H1 (cell line): Measurements from ENCODE around the gene HOXB8. TPM values are rescaled to one million over a fixed set of nuclear protein-coding genes. Genes with fewer than 3 reads are reported as not detected.
A peak's percentile ranks its signal among the peaks of the same experiment; 100 is the strongest.

Experiments used
- CTCF ChIA-PET: fragments of 300-600 bp; sonication (Branson Sonifier 250); formaldehyde crosslinking; loops from one replicate; lab custom pipeline; 2021; ENCODE audit not compliant: partially characterized antibody; lab: Charles Lee
- POLR2A ChIA-PET: fragments of 300-600 bp; sonication (Branson Sonifier 250); formaldehyde crosslinking; loops from one replicate; lab custom pipeline; 2021; ENCODE audit warnings: inconsistent platforms; ENCODE audit not compliant: partially characterized antibody; lab: Charles Lee
- DNase-seq, 2 experiments: peaks; one replicate each; pipeline versions ENCODE4 v3.0.0 to v3.0.0-alpha.2; 2010 to 2022; ENCODE audit warnings: low spot score in 2 of 2, low read depth in 1 of 2, mixed read lengths in 1 of 2
- FAIRE-seq: peaks from 2 replicates; lab custom pipeline; 2011; peaks lifted over from hg19 to GRCh38; lab: Jason Lieb, UNC
- H2AFZ ChIP-seq: 2 replicates; pipeline ENCODE4 v1.8.1; 2012; ENCODE audit warnings: low read length, inconsistent platforms
- H2AK5ac ChIP-seq: 2 replicates; pipeline ENCODE4 v1.6.1; 2013; ENCODE audit warnings: low read depth, low read length
- H2BK120ac ChIP-seq: replicated peaks from 2 replicates; pipeline ENCODE3; 2013; ENCODE audit warnings: low read depth, low read length, inconsistent platforms
- H2BK12ac ChIP-seq: 2 replicates; pipeline ENCODE4 v1.6.1; 2013; ENCODE audit warnings: low read depth, low read length
- H2BK15ac ChIP-seq: 2 replicates; pipeline ENCODE4 v1.6.1; 2013; ENCODE audit warnings: low read length
- H2BK20ac ChIP-seq: 2 replicates; pipeline ENCODE4 v1.6.1; 2013; ENCODE audit warnings: low read length
- H2BK5ac ChIP-seq: 2 replicates; pipeline ENCODE4 v1.6.1; 2013; ENCODE audit warnings: low read depth, low read length
- H3K14ac ChIP-seq: 2 replicates; pipeline ENCODE4 v1.6.1; 2013; ENCODE audit warnings: inconsistent platforms; ENCODE audit not compliant: insufficient read length
- H3K18ac ChIP-seq: 2 replicates; pipeline ENCODE4 v1.6.1; 2013; ENCODE audit warnings: low read length; ENCODE audit errors: extremely low read depth
- H3K23ac ChIP-seq: 2 replicates; pipeline ENCODE4 v1.6.1; 2013; ENCODE audit warnings: inconsistent platforms; ENCODE audit not compliant: insufficient read length
- H3K23me2 ChIP-seq: 2 replicates; pipeline ENCODE4 v1.6.1; 2013; ENCODE audit warnings: low read depth, low read length
- H3K27ac ChIP-seq: 2 replicates; pipeline ENCODE4 v1.6.1; 2011; ENCODE audit warnings: low read depth, low read length, inconsistent platforms
- H3K27me3 ChIP-seq, 4 experiments: replicated peaks in 1 of 4; 1 replicate in 1 of 4; 2 replicates in 3 of 4; pipeline versions ENCODE4 v1.6.1 to v1.8.1; 2011 to 2013; ENCODE audit warnings: low read length in 3 of 4, mild to moderate bottlenecking in 3 of 4, inconsistent platforms in 2 of 4, mixed read lengths in 2 of 4, moderate library complexity in 1 of 4; ENCODE audit not compliant: control insufficient read depth in 3 of 4, insufficient read depth in 3 of 4; ENCODE audit errors: extremely low read depth in 1 of 4
- H3K36me3 ChIP-seq, 4 experiments: 2 replicates each; pipeline versions ENCODE4 v1.6.1 to v1.8.1; 2011 to 2013; ENCODE audit warnings: mild to moderate bottlenecking in 4 of 4, low read length in 3 of 4, moderate library complexity in 2 of 4, control low read depth in 1 of 4, inconsistent platforms in 1 of 4; ENCODE audit not compliant: insufficient read depth in 4 of 4, control insufficient read depth in 2 of 4
- H3K4ac ChIP-seq: replicated peaks from 2 replicates; pipeline ENCODE3; 2013; ENCODE audit warnings: low read length, low read depth, mixed read lengths, inconsistent platforms; ENCODE audit not compliant: insufficient read length
- H3K4me1 ChIP-seq, 4 experiments: replicated peaks in 1 of 4; 1 replicate in 1 of 4; 2 replicates in 3 of 4; pipeline versions ENCODE4 v1.6.1 to v1.8.1; 2011 to 2013; ENCODE audit warnings: low read length in 3 of 4, inconsistent platforms in 2 of 4, mixed read lengths in 1 of 4; ENCODE audit not compliant: insufficient read depth in 4 of 4, control insufficient read depth in 3 of 4
- H3K4me2 ChIP-seq, 2 experiments: 2 replicates each; pipeline versions ENCODE4 v1.6.1 to v1.8.1; 2011 to 2013; ENCODE audit warnings: low read depth in 2 of 2, low read length in 2 of 2, control low read depth in 1 of 2, inconsistent platforms in 1 of 2, mild to moderate bottlenecking in 1 of 2; ENCODE audit not compliant: insufficient read depth in 1 of 2
- H3K4me3 ChIP-seq, 4 experiments: fragments of 200-600, 300-600 bp in 1 of 4; sonication (generic), shearing (Covaris generic), sonication (Bioruptor Twin) in 1 of 4; 2 replicates each; pipeline versions ENCODE4 v1.5.1 to v1.8.1; 2011 to 2016; ENCODE audit warnings: low read length in 4 of 4, low read depth in 3 of 4, control low read depth in 2 of 4, inconsistent platforms in 2 of 4, mild to moderate bottlenecking in 2 of 4, mixed read lengths in 1 of 4, moderate library complexity in 1 of 4; ENCODE audit not compliant: insufficient read depth in 2 of 4; ENCODE audit errors: extremely low read depth in 1 of 4
- H3K56ac ChIP-seq: replicated peaks from 2 replicates; pipeline ENCODE3; 2013; ENCODE audit warnings: low read depth, mild to moderate bottlenecking, mixed read lengths, low read length, inconsistent platforms; ENCODE audit not compliant: insufficient read length
- H3K79me1 ChIP-seq: 2 replicates; pipeline ENCODE4 v1.6.1; 2013; ENCODE audit warnings: low read depth, low read length, control low read depth
- H3K79me2 ChIP-seq, 2 experiments: 2 replicates each; pipeline versions ENCODE4 v1.6.1 to v1.8.1; 2012 to 2013; ENCODE audit warnings: low read length in 2 of 2, mild to moderate bottlenecking in 2 of 2, inconsistent platforms in 1 of 2; ENCODE audit not compliant: insufficient read depth in 2 of 2, control insufficient read depth in 1 of 2
- H3K9ac ChIP-seq, 4 experiments: replicated peaks in 1 of 4; 1 replicate in 1 of 4; 2 replicates in 3 of 4; pipeline versions ENCODE4 v1.6.1 to v1.8.1; 2011 to 2013; ENCODE audit warnings: low read depth in 3 of 4, low read length in 3 of 4, control low read depth in 2 of 4, mild to moderate bottlenecking in 2 of 4, moderate library complexity in 2 of 4, inconsistent platforms in 1 of 4; ENCODE audit errors: extremely low read depth in 1 of 4
- H3K9me3 ChIP-seq, 2 experiments: 2 replicates each; pipeline versions ENCODE4 v1.6.1 to v1.8.1; 2012 to 2013; ENCODE audit warnings: mild to moderate bottlenecking in 2 of 2, moderate library complexity in 2 of 2, control low read depth in 1 of 2, inconsistent platforms in 1 of 2, low read depth in 1 of 2, low read length in 1 of 2, mixed read lengths in 1 of 2; ENCODE audit not compliant: insufficient read depth in 2 of 2
- H4K20me1 ChIP-seq, 2 experiments: replicated peaks in 1 of 2; 2 replicates each; pipeline versions ENCODE3 to v1.8.1; 2011 to 2013; ENCODE audit warnings: inconsistent platforms in 2 of 2, low read length in 2 of 2, mild to moderate bottlenecking in 1 of 2; ENCODE audit not compliant: insufficient read depth in 2 of 2, control insufficient read depth in 1 of 2
- H4K5ac ChIP-seq: 2 replicates; pipeline ENCODE4 v1.6.1; 2013; ENCODE audit warnings: low read length, low read depth, mixed read lengths, inconsistent platforms; ENCODE audit not compliant: insufficient read length
- H4K8ac ChIP-seq: 2 replicates; pipeline ENCODE4 v1.8.0; 2013; ENCODE audit warnings: mild to moderate bottlenecking, moderate library complexity, low read length, inconsistent platforms; ENCODE audit not compliant: insufficient read depth; ENCODE audit errors: extremely low read depth
- H4K91ac ChIP-seq: replicated peaks from 2 replicates; pipeline ENCODE3; 2013; ENCODE audit warnings: low read length, mixed read lengths, inconsistent platforms; ENCODE audit not compliant: insufficient read length
- CHD2 ChIP-seq: IDR thresholded peaks from 2 replicates; pipeline ENCODE4 v1.6.1; 2012; ENCODE audit warnings: low read length, improper control_type of control experiment
- EZH2 ChIP-seq: fragments of 200-600 bp; sonication (generic); IDR thresholded peaks from 2 replicates; pipeline ENCODE4 v1.7.1; 2012; ENCODE audit warnings: low read depth, mild to moderate bottlenecking, moderate library complexity, low read length, inconsistent platforms; ENCODE audit not compliant: severe bottlenecking
- KDM1A ChIP-seq: fragments of 200-600, 300-600 bp; sonication (generic); IDR thresholded peaks from 2 replicates; pipeline ENCODE4 v1.7.1; 2016; ENCODE audit warnings: mild to moderate bottlenecking, low read length, borderline replicate concordance
- RNF2 ChIP-seq: fragments of 200-900, 300-1000 bp; sonication (generic); IDR thresholded peaks from 2 replicates; pipeline ENCODE4 v1.7.1; 2016; ENCODE audit warnings: borderline replicate concordance, low read depth, mild to moderate bottlenecking, antibody characterized with exemption, low read length; ENCODE audit not compliant: poor library complexity, severe bottlenecking; ENCODE audit errors: missing control alignments
- SRF ChIP-seq: IDR thresholded peaks from 2 replicates; pipeline ENCODE4 v1.6.1; 2011; ENCODE audit warnings: mild to moderate bottlenecking, low read depth, low read length, moderate library complexity
- TAF7 ChIP-seq: optimal IDR thresholded peaks from 2 replicates; pipeline ENCODE3; 2011; ENCODE audit warnings: low read depth, mild to moderate bottlenecking, inconsistent platforms, low read length, moderate library complexity, borderline replicate concordance
- TEAD4 ChIP-seq: IDR thresholded peaks from 2 replicates; pipeline ENCODE4 v1.6.1; 2012; ENCODE audit warnings: low read depth, low read length, inconsistent platforms, mixed read lengths
- YY1 ChIP-seq: IDR thresholded peaks from 2 replicates; pipeline ENCODE4 v1.6.1; 2011; ENCODE audit warnings: low read depth, mild to moderate bottlenecking, low read length
- WGBS, 2 experiments: shearing (Covaris generic) in 1 of 2; methylation state at CpG; one replicate each; pipeline versions ENCODE4 v1.1.6 to v1.1.7; 2013 to 2015; ENCODE audit warnings: low lambda C conversion rate in 2 of 2, mixed read lengths in 2 of 2, inconsistent platforms in 1 of 2, low coverage in 1 of 2, missing lambda C conversion rate in 1 of 2; ENCODE audit not compliant: insufficient replicate concordance in 2 of 2, insufficient coverage in 1 of 2, insufficient read length in 1 of 2; ENCODE audit errors: extremely low coverage in 1 of 2, missing lambda C conversion rate in 1 of 2; 5-methylcytosine and 5-hydroxymethylcytosine counted together
- polyA plus RNA-seq, 7 experiments: library from polyadenylated mRNA; depleted of rRNA in 3 of 7; stranded (reverse) in 5 of 7; unstranded in 2 of 7; fragments of >200 nt in 5 of 7; fragments of 200-250 nt in 2 of 7; gene quantifications; 1 replicate in 5 of 7; 2 replicates in 1 of 7; 4 replicates in 1 of 7; pipeline versions ENCODE4 v1.2.1 to v1.2.3, GENCODE V29; 2011 to 2013; ENCODE audit warnings: missing spikeins in 2 of 7, mixed read lengths in 2 of 7
- total RNA-seq: library from RNA; stranded (reverse); fragmentation: NEBNext Ultra II Directional; extraction: Animal tissue kit (Norgen Biotek cat#: 25700); gene quantifications from 2 replicates; pipeline ENCODE4 v1.2.1, GENCODE V29; 2021

HOXB8 gene
- total and polyA plus RNA-seq, 2 of the 8 experiments (the other 6 are each of a cell fraction or from before 2014, with no cell fraction given) = not detected

- CTCF ChIA-PET = interaction anchor here (0.6 to 2.0 kb wide), 10 partner anchors 9 to 577 kb away, joined by 3 to 7 read pairs (median 4); no protein-coding TSS in a partner anchor
- H3K4me2 ChIP-seq = peak overlapping the region; percentile 56 to 73; a peak in 2 of 4 replicates
Measured at GRCh38 chr17:48647963-48648245, 32.8 kb upstream of the HOXB8 start.

More at GRCh38 chr17:48647963-48648245, 32.8 kb upstream of the HOXB8 start:
- POLR2A ChIA-PET = interaction anchor here (0.6 to 1.1 kb wide), 2 partner anchors 16 to 25 kb away, joined by 3 to 4 read pairs; no protein-coding TSS in a partner anchor
- peaks cover 63 to 75% (median 68%) of the 10 kb centered on the region in 4 experiments for H3K27me3 ChIP-seq
- no peak overlapping the region for H2BK5ac ChIP-seq
- H3K4me3 ChIP-seq = 0 out of 8 replicates have a peak overlapping the region, but pooled peaks of 1 of the 4 experiments have one; percentile 51
- H3K9me3 ChIP-seq = no peaks in the 10 kb centered on the region
- 87% methylated on average over 1 of the region's 1 CpG; no CpG with 5 or more reads in 1 of the 2 experiments for WGBS, 2 experiments
- DNase-seq = no peak
- H3K79me2 ChIP-seq = no peaks in the 10 kb centered on the region
- no peak overlapping the region for H2AK5ac ChIP-seq
- no peak overlapping the region for H3K56ac ChIP-seq
- H3K23ac ChIP-seq = no peak overlapping the region
- peaks cover 0 to 3% (median 0%) of the 10 kb centered on the region in 4 experiments; a peak in 1 of 8 replicates for H3K36me3 ChIP-seq
- H3K79me1 ChIP-seq = no peaks in the 10 kb centered on the region
- H2BK20ac ChIP-seq = no peak overlapping the region
- H3K23me2 ChIP-seq = peaks cover 3% of the 10 kb centered on the region; the same call in 1 of the 2 replicates
- H2BK15ac ChIP-seq = 0 out of 2 replicates have a peak overlapping the region, but pooled peaks have one; percentile 29
- H3K18ac ChIP-seq = no peak overlapping the region
- no peak overlapping the region for H4K5ac ChIP-seq
- no peak overlapping the region for H3K9ac ChIP-seq
- no peak overlapping the region for H3K4ac ChIP-seq
- no peak overlapping the region for H3K14ac ChIP-seq
- H2AFZ ChIP-seq = no peak overlapping the region
- FAIRE-seq = no peak
- no peak overlapping the region for H4K91ac ChIP-seq
- H4K8ac ChIP-seq = no peak overlapping the region
- H4K20me1 ChIP-seq = peaks cover 0 to 18% of the 10 kb centered on the region in 2 experiments
- H2BK12ac ChIP-seq = no peak overlapping the region
- H2BK120ac ChIP-seq = no peak overlapping the region
- TF ChIP-seq SRF (no peak), TEAD4 (no peak), TAF7 (no peak), CHD2 (no peak), RNF2 (peak; percentile 20), YY1 (no peak), KDM1A (peak; percentile 83), EZH2 (no peak)
- H3K4me1 ChIP-seq = peaks cover 0 to 14% (median 7%) of the 10 kb centered on the region in 4 experiments; a peak in 5 of 7 replicates
- H3K27ac ChIP-seq = no peak overlapping the region
